Stomach (tissue), 4 donors: ENCODE results near the gene WDR12.

ENCODE experiments used
- CTCF ChIP-seq, 7 experiments: fragments of 450-650 bp in 4 of 7; fragments of 200-600 bp in 3 of 7; sonication (generic) in 3 of 7; IDR thresholded peaks; one replicate each; pipeline ENCODE4 v1.5.1; 2016 to 2019; ENCODE audit warnings: antibody characterized with exemption in 7 of 7, control low read depth in 2 of 7, mild to moderate bottlenecking in 1 of 7
- POLR2AphosphoS5 ChIP-seq, 3 donors: sonication (generic); formaldehyde crosslinking; IDR thresholded peaks; one replicate each; pipeline ENCODE4 v1.6.1; 2016; ENCODE audit warnings: antibody characterized with exemption in 3 of 3

- no peak for TF ChIP-seq CTCF (IDR thresholded peaks at IDR 0.05)
- no peak for TF ChIP-seq POLR2AphosphoS5 (IDR thresholded peaks at IDR 0.05)
Measured at GRCh38 chr2:202883987-202884675, 27.3 kb downstream of the WDR12 start.
